ENCODE data around the gene CTRL.

DNA sequence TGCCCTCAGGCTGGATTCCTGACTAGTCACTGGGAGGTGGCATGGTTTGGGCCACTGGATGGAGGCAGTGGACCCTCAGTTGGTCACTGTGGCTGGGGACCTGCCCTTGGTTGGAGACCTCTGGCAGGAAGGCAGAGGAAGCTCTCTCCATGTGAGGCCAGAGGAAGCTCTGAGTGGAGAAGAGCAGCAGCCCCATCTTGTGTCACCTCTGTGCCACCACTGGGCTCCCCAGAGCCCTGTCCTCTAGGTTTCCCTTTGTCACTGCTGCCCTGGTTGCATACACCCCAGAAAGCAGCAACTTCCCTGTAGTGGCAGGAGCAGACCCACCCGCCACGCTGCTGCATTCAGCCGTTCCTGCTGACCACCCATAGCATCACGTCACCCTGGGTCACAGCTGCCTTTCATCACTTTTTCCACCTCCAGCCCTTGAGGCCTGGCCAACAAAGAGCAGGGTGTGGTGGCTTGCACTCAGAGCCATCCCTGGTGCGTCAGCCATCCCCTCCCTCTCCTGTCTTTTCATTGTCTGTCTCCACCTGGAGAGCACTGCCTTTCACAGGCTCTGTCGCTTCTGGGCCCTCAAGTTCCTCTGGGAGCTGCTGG lies 11.9 kb downstream of the CTRL start:
- TF ChIP-seq, protein P1, sequence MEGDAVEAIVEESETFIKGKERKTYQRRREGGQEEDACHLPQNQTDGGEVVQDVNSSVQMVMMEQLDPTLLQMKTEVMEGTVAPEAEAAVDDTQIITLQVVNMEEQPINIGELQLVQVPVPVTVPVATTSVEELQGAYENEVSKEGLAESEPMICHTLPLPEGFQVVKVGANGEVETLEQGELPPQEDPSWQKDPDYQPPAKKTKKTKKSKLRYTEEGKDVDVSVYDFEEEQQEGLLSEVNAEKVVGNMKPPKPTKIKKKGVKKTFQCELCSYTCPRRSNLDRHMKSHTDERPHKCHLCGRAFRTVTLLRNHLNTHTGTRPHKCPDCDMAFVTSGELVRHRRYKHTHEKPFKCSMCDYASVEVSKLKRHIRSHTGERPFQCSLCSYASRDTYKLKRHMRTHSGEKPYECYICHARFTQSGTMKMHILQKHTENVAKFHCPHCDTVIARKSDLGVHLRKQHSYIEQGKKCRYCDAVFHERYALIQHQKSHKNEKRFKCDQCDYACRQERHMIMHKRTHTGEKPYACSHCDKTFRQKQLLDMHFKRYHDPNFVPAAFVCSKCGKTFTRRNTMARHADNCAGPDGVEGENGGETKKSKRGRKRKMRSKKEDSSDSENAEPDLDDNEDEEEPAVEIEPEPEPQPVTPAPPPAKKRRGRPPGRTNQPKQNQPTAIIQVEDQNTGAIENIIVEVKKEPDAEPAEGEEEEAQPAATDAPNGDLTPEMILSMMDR (IDR thresholded peaks at IDR 0.05; ENCODE audit: low read depth, low read length, missing input control), result no peak
- TF ChIP-seq JUND (IDR thresholded peaks at IDR 0.05), result no peak
